Measurements from ENCODE around the gene LMAN2. TPM values are rescaled to one million over a fixed set of nuclear protein-coding genes. Genes with fewer than 3 reads are reported as not detected.
"Not testable (repeated sequence)": the region's sequence is repeated elsewhere in the genome, so short reads cannot be mapped to it uniquely, and the experiment has no call there.

LMAN2 gene
- total RNA-seq, 1 donor: 423 TPM

GRCh38 chr5:177366528-177367322 is 15.3 kb upstream of the LMAN2 start:
- no peak for DNase-seq (ENCODE audit: low read depth in 2 of 3, low spot score in 2 of 3)

- DNase-seq (ENCODE audit: low read depth in 2 of 3, low spot score in 2 of 3): no peak
Measured at GRCh38 chr5:177365845-177366527, 14.5 kb upstream of the LMAN2 start.

GRCh38 chr5:177364159-177364962 is 12.9 kb upstream of the LMAN2 start:
- DNase-seq (ENCODE audit: low read depth in 2 of 3, low spot score in 2 of 3): no peak

GRCh38 chr5:177363565-177363964 is 12.1 kb upstream of the LMAN2 start:
- DNase-seq (ENCODE audit: low read depth in 2 of 3, low spot score in 2 of 3): no peak

DNA sequence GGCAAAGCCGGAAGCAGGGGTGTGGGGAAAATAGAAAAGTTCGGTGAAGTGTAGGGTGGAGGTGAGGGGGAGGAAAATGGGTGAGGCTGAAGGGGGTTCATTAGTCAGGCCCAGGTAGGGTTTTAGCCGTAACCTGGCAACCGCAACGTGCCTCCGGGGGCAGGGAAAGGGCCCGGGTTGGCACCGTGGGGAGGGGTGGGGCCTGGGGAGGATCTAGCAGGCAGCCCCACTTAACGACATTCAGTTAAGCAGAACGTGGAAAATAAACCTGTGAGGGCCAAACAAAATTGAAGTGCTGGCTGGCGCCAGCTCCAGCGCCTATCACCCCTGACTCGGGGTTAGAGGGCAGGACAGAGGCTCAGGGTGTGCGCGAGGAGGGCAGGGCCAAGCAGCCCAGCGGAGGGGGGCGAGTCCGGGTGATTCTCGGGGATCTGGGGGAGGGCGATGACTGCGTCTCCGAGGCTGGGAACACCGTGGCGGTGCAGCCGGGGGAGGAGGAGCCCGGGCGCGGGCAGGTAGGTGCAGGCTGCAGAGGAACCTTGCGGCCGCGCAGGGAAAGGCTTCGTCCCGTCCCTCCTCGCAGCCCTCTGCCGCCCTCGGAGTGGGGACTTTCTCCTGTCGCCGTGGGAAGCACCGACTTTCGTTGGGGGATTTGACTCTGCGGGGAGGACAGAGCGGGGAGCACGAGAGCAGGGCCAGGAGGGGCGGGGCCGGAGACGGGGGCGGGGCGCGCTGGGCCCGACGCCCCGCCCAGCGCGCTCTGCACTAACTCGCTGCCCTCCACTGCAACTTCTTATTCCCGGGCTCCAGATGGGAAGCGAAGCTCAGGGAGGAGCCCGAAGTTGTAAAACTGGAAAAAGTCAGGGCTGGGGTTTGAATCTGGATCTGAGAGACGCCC is 11.4 kb upstream of the LMAN2 start:
- DNase-seq (ENCODE audit: low read depth in 2 of 3, low spot score in 2 of 3): peak; percentile 36 to 68 (median 54)

GRCh38 chr5:177362292-177362609 is 10.8 kb upstream of the LMAN2 start:
- DNase-seq (ENCODE audit: low read depth in 2 of 3, low spot score in 2 of 3): no peak

DNA sequence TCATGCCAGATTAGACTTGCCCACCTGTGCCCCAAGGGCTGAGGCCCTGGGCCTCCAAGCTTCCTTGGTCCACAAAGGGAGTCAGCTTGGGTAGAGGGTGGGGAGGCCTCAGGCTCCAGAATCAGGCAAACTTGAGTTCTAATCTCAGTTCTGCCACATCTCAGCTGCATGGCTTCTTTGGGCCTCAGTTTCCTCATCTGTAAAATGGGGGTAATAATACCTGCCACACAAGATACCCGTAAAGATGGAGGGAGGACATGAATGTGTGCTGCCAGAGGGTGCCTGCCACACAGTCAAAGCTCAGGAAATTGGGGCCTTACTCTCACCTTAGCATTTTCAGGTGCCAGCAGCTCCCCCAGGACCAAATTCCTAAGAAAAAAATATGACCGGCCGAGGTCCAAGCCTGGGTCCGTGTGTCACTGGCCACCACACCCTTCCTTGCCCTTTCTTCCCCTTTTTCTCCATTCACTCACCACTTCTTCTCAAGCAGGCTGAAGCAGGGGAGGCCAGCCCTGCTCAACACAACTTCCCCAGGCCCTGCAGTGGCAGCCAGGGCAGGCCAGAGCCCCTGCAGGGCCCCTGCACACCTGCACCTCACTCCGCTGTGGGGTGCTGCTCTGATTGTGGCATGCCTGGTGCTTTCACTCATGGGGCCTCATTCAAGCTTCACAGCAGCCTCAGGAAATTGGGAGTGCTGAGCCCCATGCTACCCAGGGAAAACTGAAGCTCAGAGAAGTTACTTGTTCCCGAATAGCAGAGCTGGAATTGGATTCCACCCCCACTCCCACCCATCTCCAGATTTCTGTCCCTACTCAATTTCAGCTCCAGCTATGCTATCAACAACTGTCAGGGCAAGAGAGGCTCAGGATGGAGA is 10.2 kb upstream of the LMAN2 start:
- DNase-seq (ENCODE audit: low read depth in 2 of 3, low spot score in 2 of 3): peak in 1 of 3 donors; percentile 66

DNA sequence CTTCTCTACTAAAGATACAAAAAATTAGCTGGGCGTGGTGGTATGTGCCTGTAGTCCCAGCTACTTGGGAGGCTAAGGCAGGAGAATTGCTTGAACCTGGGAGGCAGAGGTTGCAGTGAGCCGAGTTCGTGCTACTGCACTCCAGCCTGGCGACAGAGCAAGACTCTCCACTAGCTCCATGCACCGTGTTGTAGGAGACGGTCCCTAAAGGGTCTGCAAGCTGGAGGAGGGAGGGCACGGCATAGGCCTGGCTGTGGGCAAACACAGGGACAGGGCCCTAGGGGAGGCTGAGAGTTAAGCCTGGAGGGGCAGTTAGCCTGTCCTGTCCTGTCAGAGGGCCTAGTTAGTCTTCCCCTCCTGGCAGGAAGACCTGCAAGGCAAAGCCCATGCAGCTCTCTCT is 9.3 kb upstream of the LMAN2 start:
- not testable (repeated sequence) for DNase-seq (ENCODE audit: low read depth in 2 of 3, low spot score in 2 of 3)

GRCh38 chr5:177359860-177360259 is 8.4 kb upstream of the LMAN2 start:
- DNase-seq (ENCODE audit: low read depth in 2 of 3, low spot score in 2 of 3): no peak

DNA sequence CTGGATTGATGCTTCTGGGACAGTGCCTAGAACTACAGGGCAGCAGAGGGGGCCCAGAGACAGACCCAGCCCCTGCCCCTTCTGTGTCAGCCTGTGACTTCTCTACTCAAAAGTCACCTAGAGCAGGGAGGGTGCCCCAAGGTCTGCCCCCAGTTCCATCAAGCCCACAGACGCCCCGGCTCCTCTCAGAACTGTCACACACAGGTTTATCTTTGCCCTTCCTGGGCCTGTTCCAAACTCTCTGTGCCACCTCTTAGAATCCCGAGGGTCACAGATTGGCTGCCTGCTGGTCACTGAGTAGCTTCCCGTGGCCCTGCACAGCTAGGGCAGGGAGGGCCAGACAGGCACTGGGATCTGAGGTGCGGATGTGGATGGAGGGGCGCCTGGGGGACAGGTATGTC is 8.0 kb upstream of the LMAN2 start:
- no peak for DNase-seq (ENCODE audit: low read depth in 2 of 3, low spot score in 2 of 3)

DNA sequence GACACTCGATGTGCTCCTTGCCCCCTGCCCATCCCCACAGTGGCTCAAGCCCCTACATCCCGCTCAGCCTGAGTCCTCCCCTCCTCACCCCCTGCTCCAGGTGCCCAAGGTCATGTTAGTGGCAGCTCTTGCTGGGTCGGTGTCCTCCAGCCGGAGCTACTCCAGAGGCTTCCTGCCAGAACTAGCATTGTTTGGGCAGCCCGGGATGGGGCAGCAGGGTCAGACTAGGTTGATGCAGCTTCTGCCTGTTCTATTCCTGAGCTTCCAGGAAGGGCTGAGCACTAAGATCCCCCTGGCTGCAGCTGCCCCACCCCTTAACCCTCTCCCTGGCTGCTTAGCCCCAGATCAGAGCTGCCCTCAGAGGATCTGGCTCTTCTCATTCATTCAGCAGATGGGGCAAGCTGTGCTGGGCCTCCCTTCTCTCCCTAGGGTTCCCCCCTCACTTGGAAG is 6.9 kb upstream of the LMAN2 start:
- no peak for DNase-seq (ENCODE audit: low read depth in 2 of 3, low spot score in 2 of 3)

DNA sequence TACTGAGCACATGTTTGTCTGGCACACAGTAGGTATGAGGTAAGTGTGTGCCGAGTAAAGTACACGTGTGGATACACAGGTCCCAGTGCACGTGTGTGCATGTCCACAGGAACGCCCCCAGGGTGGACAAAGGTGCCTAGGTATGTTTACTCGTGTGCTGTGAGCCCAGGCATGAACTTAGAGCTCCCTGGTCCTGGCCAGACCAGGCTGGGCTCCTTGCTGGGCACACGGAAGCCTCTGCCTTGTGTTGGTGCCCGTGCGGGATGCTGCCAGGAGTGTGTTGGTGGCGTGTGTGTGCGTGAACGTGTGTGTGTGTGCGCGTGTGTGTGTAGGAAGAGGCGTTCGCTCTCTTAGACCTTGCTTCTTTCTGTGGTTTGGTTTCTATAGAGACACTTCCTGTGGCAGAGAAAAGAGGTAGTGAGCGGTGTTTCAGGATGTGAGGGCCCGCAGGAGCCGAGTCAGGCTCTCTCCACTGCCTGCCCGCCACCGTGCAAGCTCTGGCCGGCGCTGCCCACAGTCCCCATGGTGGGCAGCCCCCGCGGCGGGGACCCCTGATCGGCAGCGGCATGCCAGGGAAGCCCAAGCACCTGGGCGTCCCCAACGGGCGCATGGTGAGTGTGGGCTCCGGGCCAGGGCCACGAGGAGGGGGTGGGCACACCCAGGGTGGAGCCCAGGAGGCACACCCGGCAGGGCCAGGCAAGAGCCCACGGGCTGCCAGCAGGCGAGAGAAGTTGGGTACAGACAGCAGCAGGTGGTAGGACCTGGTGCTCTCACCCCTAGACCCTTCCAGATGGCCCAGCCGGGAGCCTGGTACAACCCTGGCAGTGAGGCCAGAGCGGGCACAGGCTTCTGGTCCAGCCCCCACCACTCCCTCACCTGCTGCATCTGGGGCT is 6.2 kb upstream of the LMAN2 start, which contains the start of gene RGS14:
TSS of gene RGS14 (plus strand) at position 466 of the 893 bp plus-strand sequence. CDS start at position 567, 101 bp downstream.
- peak; percentile 65 to 93 (median 91) for DNase-seq (ENCODE audit: low read depth in 2 of 3, low spot score in 2 of 3)

GRCh38 chr5:177357146-177357458 is 5.6 kb upstream of the LMAN2 start:
- no peak for DNase-seq (ENCODE audit: low read depth in 2 of 3, low spot score in 2 of 3)

DNA sequence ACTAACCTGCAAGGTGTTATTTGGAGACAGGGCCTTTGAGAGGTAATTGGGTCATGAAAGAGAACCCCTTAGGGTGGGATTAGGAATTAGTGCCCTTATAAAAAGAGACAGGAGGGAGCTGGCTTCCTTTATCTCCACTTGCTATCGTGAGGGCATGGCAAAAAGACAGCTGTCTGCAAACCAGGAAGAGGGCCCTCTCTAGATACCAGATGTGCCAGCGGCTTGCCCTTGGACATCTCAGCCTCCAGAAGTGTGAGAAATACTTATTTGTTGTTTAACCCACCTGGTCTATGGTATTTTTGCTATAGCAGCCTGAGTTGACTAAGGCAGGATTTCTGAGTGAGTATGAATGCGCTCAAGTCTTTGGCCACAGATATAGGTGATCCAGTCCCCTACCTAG is 5.3 kb upstream of the LMAN2 start:
- no peak for DNase-seq (ENCODE audit: low read depth in 2 of 3, low spot score in 2 of 3)

GRCh38 chr5:177355868-177356168 is 4.3 kb upstream of the LMAN2 start:
- no peak for DNase-seq (ENCODE audit: low read depth in 2 of 3, low spot score in 2 of 3)

DNA sequence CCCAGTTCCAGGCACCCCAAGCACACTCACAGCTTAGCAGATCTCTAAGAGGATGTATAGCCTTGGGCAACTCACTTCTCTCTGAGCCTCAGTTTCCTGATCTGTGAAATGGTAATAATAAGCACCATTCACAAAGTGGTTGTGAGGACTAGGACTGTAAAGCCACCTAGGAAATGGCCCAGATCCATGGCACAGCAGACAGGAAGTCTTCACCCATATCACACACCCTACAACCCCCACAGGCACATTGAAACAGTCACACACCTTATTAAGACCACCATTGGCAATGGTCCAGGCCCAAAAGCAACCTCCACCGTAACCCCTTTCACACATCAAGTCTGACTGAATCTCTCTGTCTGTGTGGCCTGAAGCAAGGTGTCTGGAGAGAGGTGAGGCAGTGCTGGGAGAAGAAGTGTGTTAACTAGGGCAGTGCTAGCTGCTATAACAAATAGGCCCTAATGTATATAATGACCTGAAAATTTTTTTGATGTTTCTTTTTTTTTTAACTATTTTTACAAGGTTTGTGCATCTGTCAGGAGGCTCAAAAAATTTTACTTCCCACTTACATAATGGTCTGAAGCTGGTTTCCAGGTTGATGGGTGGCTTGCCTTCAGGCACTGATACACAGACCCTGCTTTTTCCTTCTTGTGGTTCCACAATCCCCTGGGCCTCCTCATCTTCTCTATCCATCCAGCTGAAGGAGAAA is 3.8 kb upstream of the LMAN2 start:
- no peak for DNase-seq (ENCODE audit: low read depth in 2 of 3, low spot score in 2 of 3)

- no peak for DNase-seq (ENCODE audit: low read depth in 2 of 3, low spot score in 2 of 3)
Measured at GRCh38 chr5:177354711-177355110, 3.2 kb upstream of the LMAN2 start.

GRCh38 chr5:177354256-177354655 is 2.8 kb upstream of the LMAN2 start:
- DNase-seq (ENCODE audit: low read depth in 2 of 3, low spot score in 2 of 3): no peak

All from hematopoietic multipotent progenitor cell (in vitro differentiated cells).